ENCODE data around the gene SMAD2. TPM values are rescaled to one million over a fixed set of nuclear protein-coding genes. Genes with fewer than 3 reads are reported as not detected.
A peak's percentile ranks its signal among the peaks of the same experiment; 100 is the strongest.

Gene SMAD2
- total and polyA plus RNA-seq, 9 of the 15 experiments (the other 6 are each of a cell fraction or from before 2014, with no cell fraction given): 9.2 to 49.6 (median 33.7) TPM

- TF ChIP-seq SP2 (IDR thresholded peaks at IDR 0.05; ENCODE audit: extremely low read depth, low read depth, low read length, poor library complexity, severe bottlenecking) (peak; percentile 50), ZNF212 (CRISPR knock-in tag; IDR thresholded peaks at IDR 0.05) (no peak), ARID1B (IDR thresholded peaks at IDR 0.05) (no peak), ZNF766 (CRISPR knock-in tag; conservative IDR thresholded peaks at IDR 0.05) (peak; percentile 63; the same call in 1 of the 2 replicates), PHF21A (IDR thresholded peaks at IDR 0.05; ENCODE audit: borderline replicate concordance, low read depth) (peak; percentile 65; the same call in 1 of the 2 replicates), PCBP2 (IDR thresholded peaks at IDR 0.05; ENCODE audit: low read depth, low read length, poor library complexity, severe bottlenecking) (peak; percentile 53), MAZ (CRISPR knock-in tag; conservative IDR thresholded peaks at IDR 0.05 in 1 of 2, IDR thresholded peaks at IDR 0.05 in 1 of 2) (peak in 1 of 2 experiments; percentile 78; a peak in 2 of 4 replicates), ZNF407 (IDR thresholded peaks at IDR 0.05; ENCODE audit: low read depth) (peak; percentile 77), NEUROD1 (IDR thresholded peaks at IDR 0.05; ENCODE audit: borderline replicate concordance, low read depth, low read length, partially characterized antibody) (no peak), USF2 (CRISPR knock-in tag; IDR thresholded peaks at IDR 0.05) (peak; percentile 60), ASH1L (IDR thresholded peaks at IDR 0.05; ENCODE audit: borderline replicate concordance, low read depth, partially characterized antibody) (no peak), RAD51 (IDR thresholded peaks at IDR 0.05; ENCODE audit: borderline replicate concordance, low read depth) (peak; percentile 55; the same call in 1 of the 2 replicates)
- TF ChIP-seq, protein P1, sequence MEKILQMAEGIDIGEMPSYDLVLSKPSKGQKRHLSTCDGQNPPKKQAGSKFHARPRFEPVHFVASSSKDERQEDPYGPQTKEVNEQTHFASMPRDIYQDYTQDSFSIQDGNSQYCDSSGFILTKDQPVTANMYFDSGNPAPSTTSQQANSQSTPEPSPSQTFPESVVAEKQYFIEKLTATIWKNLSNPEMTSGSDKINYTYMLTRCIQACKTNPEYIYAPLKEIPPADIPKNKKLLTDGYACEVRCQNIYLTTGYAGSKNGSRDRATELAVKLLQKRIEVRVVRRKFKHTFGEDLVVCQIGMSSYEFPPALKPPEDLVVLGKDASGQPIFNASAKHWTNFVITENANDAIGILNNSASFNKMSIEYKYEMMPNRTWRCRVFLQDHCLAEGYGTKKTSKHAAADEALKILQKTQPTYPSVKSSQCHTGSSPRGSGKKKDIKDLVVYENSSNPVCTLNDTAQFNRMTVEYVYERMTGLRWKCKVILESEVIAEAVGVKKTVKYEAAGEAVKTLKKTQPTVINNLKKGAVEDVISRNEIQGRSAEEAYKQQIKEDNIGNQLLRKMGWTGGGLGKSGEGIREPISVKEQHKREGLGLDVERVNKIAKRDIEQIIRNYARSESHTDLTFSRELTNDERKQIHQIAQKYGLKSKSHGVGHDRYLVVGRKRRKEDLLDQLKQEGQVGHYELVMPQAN (IDR thresholded peaks at IDR 0.05; ENCODE audit: borderline replicate concordance): peak; percentile 59; the same call in 1 of the 2 replicates
- TF ChIP-seq, protein P2, sequence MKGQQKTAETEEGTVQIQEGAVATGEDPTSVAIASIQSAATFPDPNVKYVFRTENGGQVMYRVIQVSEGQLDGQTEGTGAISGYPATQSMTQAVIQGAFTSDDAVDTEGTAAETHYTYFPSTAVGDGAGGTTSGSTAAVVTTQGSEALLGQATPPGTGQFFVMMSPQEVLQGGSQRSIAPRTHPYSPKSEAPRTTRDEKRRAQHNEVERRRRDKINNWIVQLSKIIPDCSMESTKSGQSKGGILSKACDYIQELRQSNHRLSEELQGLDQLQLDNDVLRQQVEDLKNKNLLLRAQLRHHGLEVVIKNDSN (CRISPR knock-in tag; IDR thresholded peaks at IDR 0.05): peak; percentile 72
These were observed at the start of gene SMAD2 (continued) for GRCh38 chr18:47930199-47930930.
